MM.1S (cell line): ENCODE measurements around the gene P2RX2.

Source experiments
- EZH2 ChIP-seq: fragments of 300-600 bp; sonication (generic); optimal IDR thresholded peaks from 2 replicates; pipeline ENCODE3; 2017; ENCODE audit warnings: low read depth, mild to moderate bottlenecking, antibody characterized with exemption, low read length, mixed read lengths
- EZH2phosphoT487 ChIP-seq: fragments of 300-600 bp; sonication (generic); IDR thresholded peaks from 2 replicates; pipeline ENCODE4 v1.6.1; 2018; ENCODE audit warnings: antibody characterized with exemption, low read length
- TF ChIP-seq, protein P1 (sequence below): fragments of 300-600 bp; sonication (generic); IDR thresholded peaks from 2 replicates; pipeline ENCODE4 v1.5.1; 2016; ENCODE audit warnings: antibody characterized with exemption, low read length, mixed read lengths

DNA sequence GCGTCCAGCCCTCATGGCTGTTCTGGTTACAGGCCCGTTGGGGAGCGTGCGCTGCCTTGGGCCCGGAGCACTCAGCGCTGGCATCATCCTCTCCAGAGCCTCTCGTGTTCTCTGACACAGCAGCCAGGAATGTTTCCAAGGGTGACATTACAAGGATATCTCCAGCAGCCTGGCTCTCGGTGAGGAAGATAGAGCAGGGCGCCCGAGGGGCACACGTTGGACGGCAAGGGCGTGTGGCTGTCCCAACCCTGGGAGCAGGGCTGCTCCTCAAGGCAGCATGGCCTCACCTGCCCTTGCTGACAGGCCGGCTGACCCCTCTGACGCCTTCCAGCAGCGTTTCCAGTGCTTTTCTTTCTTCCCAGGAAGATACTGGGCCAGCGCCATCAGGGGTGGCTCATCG, 22.6 kb upstream of the P2RX2 start:
- no peak for TF ChIP-seq EZH2
- TF ChIP-seq, protein P1, sequence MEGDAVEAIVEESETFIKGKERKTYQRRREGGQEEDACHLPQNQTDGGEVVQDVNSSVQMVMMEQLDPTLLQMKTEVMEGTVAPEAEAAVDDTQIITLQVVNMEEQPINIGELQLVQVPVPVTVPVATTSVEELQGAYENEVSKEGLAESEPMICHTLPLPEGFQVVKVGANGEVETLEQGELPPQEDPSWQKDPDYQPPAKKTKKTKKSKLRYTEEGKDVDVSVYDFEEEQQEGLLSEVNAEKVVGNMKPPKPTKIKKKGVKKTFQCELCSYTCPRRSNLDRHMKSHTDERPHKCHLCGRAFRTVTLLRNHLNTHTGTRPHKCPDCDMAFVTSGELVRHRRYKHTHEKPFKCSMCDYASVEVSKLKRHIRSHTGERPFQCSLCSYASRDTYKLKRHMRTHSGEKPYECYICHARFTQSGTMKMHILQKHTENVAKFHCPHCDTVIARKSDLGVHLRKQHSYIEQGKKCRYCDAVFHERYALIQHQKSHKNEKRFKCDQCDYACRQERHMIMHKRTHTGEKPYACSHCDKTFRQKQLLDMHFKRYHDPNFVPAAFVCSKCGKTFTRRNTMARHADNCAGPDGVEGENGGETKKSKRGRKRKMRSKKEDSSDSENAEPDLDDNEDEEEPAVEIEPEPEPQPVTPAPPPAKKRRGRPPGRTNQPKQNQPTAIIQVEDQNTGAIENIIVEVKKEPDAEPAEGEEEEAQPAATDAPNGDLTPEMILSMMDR = no peak
- TF ChIP-seq EZH2phosphoT487 = no peak
